Endothelial cell of umbilical vein (primary cell): ENCODE results near the gene MARF1. TPM values are rescaled to one million over a fixed set of nuclear protein-coding genes. Genes with fewer than 3 reads are reported as not detected.

Experiments
- BruUV-seq: library from RNA; stranded (reverse); fragments of 400-500 nt; replicated peaks from 2 replicates; lab custom pipeline; 2021; lab: Mats Ljungman, UMichigan
- CTCF ChIA-PET: fragments of 300-600, 350-600 bp; sonication (Branson Sonifier 250); formaldehyde crosslinking; loops from one replicate; lab custom pipeline; 2021; ENCODE audit warnings: antibody characterized with exemption, inconsistent platforms; lab: Charles Lee
- POLR2A ChIA-PET: fragments of 300-600, 350-600 bp; sonication (Branson Sonifier 250); formaldehyde crosslinking; loops from one replicate; lab custom pipeline; 2021; ENCODE audit warnings: antibody characterized with exemption, inconsistent platforms; lab: Charles Lee
- DNase-seq: peaks from one replicate; pipeline ENCODE4 v3.0.0-alpha.2; 2011; ENCODE audit warnings: low read depth, low spot score
- FAIRE-seq: peaks from 2 replicates; lab custom pipeline; 2011; peaks lifted over from hg19 to GRCh38; lab: Jason Lieb, UNC
- H2AFZ ChIP-seq: 2 replicates; pipeline ENCODE4 v1.6.0; 2012; ENCODE audit warnings: low read depth, low read length, control low read depth, inconsistent platforms
- H3K27ac ChIP-seq: 2 replicates; pipeline ENCODE4 v1.5.1; 2011; ENCODE audit warnings: low read depth, mild to moderate bottlenecking, control low read depth, low read length, moderate library complexity; ENCODE audit not compliant: insufficient read depth
- H3K27me3 ChIP-seq, 2 experiments: 2 replicates each; pipeline versions ENCODE4 v1.6.0 to v1.6.1; 2011; ENCODE audit warnings: low read length in 2 of 2, mixed read lengths in 1 of 2; ENCODE audit not compliant: control insufficient read depth in 2 of 2, insufficient read depth in 2 of 2
- H3K36me3 ChIP-seq, 2 experiments: 2 replicates in 1 of 2; 3 replicates in 1 of 2; pipeline ENCODE4 v1.5.1; 2011; ENCODE audit warnings: low read length in 2 of 2, mild to moderate bottlenecking in 1 of 2, moderate library complexity in 1 of 2; ENCODE audit not compliant: control insufficient read depth in 2 of 2, insufficient read depth in 2 of 2; ENCODE audit errors: extremely low read depth in 1 of 2
- H3K4me1 ChIP-seq: 3 replicates; pipeline ENCODE4 v1.5.1; 2011; ENCODE audit warnings: mild to moderate bottlenecking, low read length; ENCODE audit not compliant: control insufficient read depth, insufficient read depth; ENCODE audit errors: extremely low read depth
- H3K4me2 ChIP-seq: 2 replicates; pipeline ENCODE4 v1.6.1; 2011; ENCODE audit warnings: low read length, control low read depth, mixed read lengths; ENCODE audit not compliant: insufficient read depth
- H3K4me3 ChIP-seq, 3 experiments: fragments of 200-600 bp in 1 of 3; sonication (generic), shearing (Covaris generic) in 1 of 3; replicated peaks in 1 of 3; 2 replicates each; pipeline ENCODE4 v1.5.1; 2011 to 2016; ENCODE audit warnings: control low read depth in 3 of 3, low read length in 3 of 3, mild to moderate bottlenecking in 2 of 3, inconsistent platforms in 1 of 3, low read depth in 1 of 3, moderate library complexity in 1 of 3; ENCODE audit not compliant: insufficient read depth in 1 of 3
- H3K79me2 ChIP-seq: 2 replicates; pipeline ENCODE4 v1.6.0; 2012; ENCODE audit warnings: low read length, inconsistent platforms; ENCODE audit not compliant: control insufficient read depth, insufficient read depth
- H3K9ac ChIP-seq: replicated peaks from 2 replicates; pipeline ENCODE3; 2011; ENCODE audit warnings: low read length, control low read depth; ENCODE audit not compliant: insufficient read depth; ENCODE audit errors: extremely low read depth
- H3K9me1 ChIP-seq: replicated peaks from 3 replicates; pipeline ENCODE4 v1.6.0; 2011; ENCODE audit warnings: mild to moderate bottlenecking, low read length; ENCODE audit not compliant: control insufficient read depth, insufficient read depth; ENCODE audit errors: extremely low read depth
- H3K9me3 ChIP-seq: replicated peaks from 2 replicates; pipeline ENCODE4 v1.5.1; 2012; ENCODE audit warnings: low read length, inconsistent platforms; ENCODE audit not compliant: control insufficient read depth, insufficient read depth
- H4K20me1 ChIP-seq: replicated peaks from 2 replicates; pipeline ENCODE3; 2011; ENCODE audit warnings: mild to moderate bottlenecking, low read length; ENCODE audit not compliant: control insufficient read depth, insufficient read depth; ENCODE audit errors: extremely low read depth
- CTCF ChIP-seq, 2 donors: IDR thresholded peaks; 1 replicate in 1 of 2; 2 replicates in 1 of 2; pipeline ENCODE4 v1.5.1; 2011; ENCODE audit warnings: low read length in 2 of 2, mild to moderate bottlenecking in 2 of 2, moderate library complexity in 2 of 2, control low read depth in 1 of 2, inconsistent platforms in 1 of 2, low read depth in 1 of 2; ENCODE audit not compliant: insufficient read depth in 1 of 2; ENCODE audit errors: extremely low read depth in 1 of 2
- EZH2 ChIP-seq: IDR thresholded peaks from 2 replicates; pipeline ENCODE4 v1.6.1; 2012; ENCODE audit warnings: borderline replicate concordance, low read depth, mild to moderate bottlenecking, moderate library complexity, low read length, inconsistent platforms; ENCODE audit not compliant: severe bottlenecking
- FOS ChIP-seq: IDR thresholded peaks from 2 replicates; pipeline ENCODE4 v1.6.1; 2011; ENCODE audit warnings: mild to moderate bottlenecking, low read length, moderate library complexity, borderline replicate concordance; ENCODE audit not compliant: insufficient read depth
- GATA2 ChIP-seq: IDR thresholded peaks from 2 replicates; pipeline ENCODE4 v1.7.0; 2011; ENCODE audit warnings: low read depth, mild to moderate bottlenecking, moderate library complexity, mixed read lengths, low read length; ENCODE audit not compliant: insufficient read length, insufficient read depth
- JUN ChIP-seq: IDR thresholded peaks from 2 replicates; pipeline ENCODE4 v1.6.1; 2011; ENCODE audit warnings: borderline replicate concordance, low read depth; ENCODE audit not compliant: insufficient read length, insufficient read depth
- MAX ChIP-seq: IDR thresholded peaks from 2 replicates; pipeline ENCODE4 v1.6.1; 2011; ENCODE audit not compliant: insufficient read depth, insufficient read length
- MYC ChIP-seq: IDR thresholded peaks from one replicate; pipeline ENCODE4 v1.6.1; 2011; ENCODE audit warnings: mild to moderate bottlenecking, low read depth, low read length
- POLR2A ChIP-seq: IDR thresholded peaks from 2 replicates; pipeline ENCODE4 v1.6.1; 2012; ENCODE audit warnings: low read depth, mild to moderate bottlenecking, control low read depth, low read length
- POLR2AphosphoS5 ChIP-seq: IDR thresholded peaks from 2 replicates; pipeline ENCODE4 v1.6.1; 2012; ENCODE audit warnings: low read depth, mild to moderate bottlenecking, control low read depth, low read length, moderate library complexity; ENCODE audit not compliant: insufficient read depth
- dilution Hi-C: fragments of 300-500 bp; cut with MboI; formaldehyde crosslinking; loops from one replicate; pipeline ENCODE4 v1.15.0; 2019; ENCODE audit warnings: low sequenced_read_pairs; ENCODE audit not compliant: extremely low pct_ligation_motif_present
- intact Hi-C: fragments of 100-400 bp; cut with micrococcal nuclease; formaldehyde crosslinking; loops from one replicate; pipeline ENCODE4 v1.10.0; 2022
- polyA plus RNA-seq, 4 experiments: library from polyadenylated mRNA; depleted of rRNA in 3 of 4; stranded (reverse) in 3 of 4; unstranded in 1 of 4; fragments of >200 nt; gene quantifications; 2 replicates each; pipeline versions ENCODE4 v1.2.1 to v1.2.3, GENCODE V29; 2011 to 2012; ENCODE audit warnings: missing spikeins in 1 of 4
- total RNA-seq: library from RNA; stranded (reverse); gene quantifications from 2 replicates; pipeline ENCODE4 v1.2.3, GENCODE V29; 2021

The MARF1 gene
- total and polyA plus RNA-seq, 2 donors (not counting 3 experiments of a cell fraction or from before 2014, with no cell fraction given), result 14.6 to 58.5 TPM

- H3K4me2 ChIP-seq, result no peak overlapping the region
- no TSS peak for BruUV-seq
- H3K36me3 ChIP-seq, result no peaks in the 10 kb centered on the region
- H3K9me1 ChIP-seq, result no peaks in the 10 kb centered on the region
- H3K27me3 ChIP-seq, result no peaks in the 10 kb centered on the region
- DNase-seq, result no peak
- no peak overlapping the region for H3K27ac ChIP-seq
- ChIA-PET POLR2A (no interaction called here), CTCF (interaction anchor here (0.9 to 7.9 kb wide), 4 partner anchors 12 to 127 kb away, joined by 3 to 161 read pairs (median 4); no protein-coding TSS in a partner anchor)
- intact Hi-C loops (no loop called here), dilution Hi-C loops (no loop called here)
- H3K9me3 ChIP-seq, result no peaks in the 10 kb centered on the region
- no peak overlapping the region for H3K4me3 ChIP-seq
- no peak for FAIRE-seq
- H4K20me1 ChIP-seq, result no peaks in the 10 kb centered on the region
- TF ChIP-seq JUN, result no peak
- no peak overlapping the region for H2AFZ ChIP-seq
- no peak overlapping the region for H3K9ac ChIP-seq
- no peaks in the 10 kb centered on the region for H3K4me1 ChIP-seq
- H3K79me2 ChIP-seq, result no peaks in the 10 kb centered on the region
Observed at GRCh38 chr16:15552507-15552906, 90.4 kb downstream of the MARF1 start.

- no peaks in the 10 kb centered on the region for H3K9me3 ChIP-seq
- H3K36me3 ChIP-seq, result no peaks in the 10 kb centered on the region
- no peak overlapping the region for H3K27ac ChIP-seq
- no peaks in the 10 kb centered on the region for H3K79me2 ChIP-seq
- H2AFZ ChIP-seq, result no peak overlapping the region
- no peak overlapping the region for H3K9ac ChIP-seq
- TF ChIP-seq EZH2, result no peak
- TF ChIP-seq FOS, result no peak
- TF ChIP-seq GATA2, result no peak
- TF ChIP-seq POLR2A, result no peak
- no peak for TF ChIP-seq JUN
- no peak for TF ChIP-seq CTCF (IDR thresholded peaks at IDR 0.05; ENCODE audit: extremely low read depth in 1 of 2, insufficient read depth in 1 of 2, low read depth in 1 of 2, low read length in 2 of 2)
- no peak for TF ChIP-seq MYC
- TF ChIP-seq MAX, result no peak
- no peak for TF ChIP-seq POLR2AphosphoS5
- H3K4me1 ChIP-seq, result no peaks in the 10 kb centered on the region
- no peak overlapping the region for H3K4me3 ChIP-seq
- intact Hi-C loops, result no loop called here
- no peak for FAIRE-seq
- no peaks in the 10 kb centered on the region for H4K20me1 ChIP-seq
- dilution Hi-C loops, result no loop called here
- ChIA-PET CTCF (interaction anchor here (0.9 to 7.9 kb wide), 5 partner anchors 14 to 123 kb away, joined by 3 to 161 read pairs (median 4); no protein-coding TSS in a partner anchor), POLR2A (no interaction called here)
- H3K4me2 ChIP-seq, result no peak overlapping the region
- no peak for DNase-seq
- no peaks in the 10 kb centered on the region for H3K27me3 ChIP-seq
- no peaks in the 10 kb centered on the region for H3K9me1 ChIP-seq
- BruUV-seq, result no TSS peak
Observed at GRCh38 chr16:15548482-15548891, 94.5 kb downstream of the MARF1 start.
